Osteocyte (in vitro differentiated cells): ENCODE results near the gene PKM. TPM values are rescaled to one million over a fixed set of nuclear protein-coding genes. Genes with fewer than 3 reads are reported as not detected.

ENCODE experiments used
- DNase-seq: peaks from one replicate; pipeline ENCODE4 v3.0.0; 2021; ENCODE audit warnings: mixed read lengths; ENCODE audit not compliant: unreplicated experiment; ENCODE audit errors: extremely low spot score
- H3K27ac Mint-ChIP-seq: one replicate; pipeline ENCODE4 v1.8.0; 2021; ENCODE audit warnings: mild to moderate bottlenecking, mixed read lengths; ENCODE audit not compliant: unreplicated experiment
- H3K27me3 Mint-ChIP-seq: one replicate; pipeline ENCODE4 v1.8.0; 2021; ENCODE audit warnings: mixed read lengths; ENCODE audit not compliant: unreplicated experiment
- H3K36me3 Mint-ChIP-seq: one replicate; pipeline ENCODE4 v1.8.0; 2021; ENCODE audit warnings: mixed read lengths; ENCODE audit not compliant: unreplicated experiment
- H3K4me1 Mint-ChIP-seq: one replicate; pipeline ENCODE4 v1.8.0; 2021; ENCODE audit warnings: mixed read lengths; ENCODE audit not compliant: unreplicated experiment
- H3K4me3 Mint-ChIP-seq: one replicate; pipeline ENCODE4 v1.8.0; 2021; ENCODE audit warnings: mild to moderate bottlenecking, moderate library complexity, mixed read lengths; ENCODE audit not compliant: unreplicated experiment
- H3K9me3 Mint-ChIP-seq: one replicate; pipeline ENCODE4 v1.8.0; 2021; ENCODE audit warnings: mixed read lengths; ENCODE audit not compliant: unreplicated experiment
- total RNA-seq: library from RNA; stranded (reverse); gene quantifications from 2 replicates; pipeline ENCODE4 v1.2.1, GENCODE V29; 2021
- TF ChIP-seq, protein P1 (sequence below): fragments of 200-600 bp; sonication (generic); IDR thresholded peaks from 2 replicates; pipeline ENCODE4 v1.5.0; 2021; ENCODE audit warnings: antibody characterized with exemption, mild to moderate bottlenecking, moderate library complexity

The PKM gene
- total RNA-seq, 1 donor from 2014 or later = 617 TPM

DNA sequence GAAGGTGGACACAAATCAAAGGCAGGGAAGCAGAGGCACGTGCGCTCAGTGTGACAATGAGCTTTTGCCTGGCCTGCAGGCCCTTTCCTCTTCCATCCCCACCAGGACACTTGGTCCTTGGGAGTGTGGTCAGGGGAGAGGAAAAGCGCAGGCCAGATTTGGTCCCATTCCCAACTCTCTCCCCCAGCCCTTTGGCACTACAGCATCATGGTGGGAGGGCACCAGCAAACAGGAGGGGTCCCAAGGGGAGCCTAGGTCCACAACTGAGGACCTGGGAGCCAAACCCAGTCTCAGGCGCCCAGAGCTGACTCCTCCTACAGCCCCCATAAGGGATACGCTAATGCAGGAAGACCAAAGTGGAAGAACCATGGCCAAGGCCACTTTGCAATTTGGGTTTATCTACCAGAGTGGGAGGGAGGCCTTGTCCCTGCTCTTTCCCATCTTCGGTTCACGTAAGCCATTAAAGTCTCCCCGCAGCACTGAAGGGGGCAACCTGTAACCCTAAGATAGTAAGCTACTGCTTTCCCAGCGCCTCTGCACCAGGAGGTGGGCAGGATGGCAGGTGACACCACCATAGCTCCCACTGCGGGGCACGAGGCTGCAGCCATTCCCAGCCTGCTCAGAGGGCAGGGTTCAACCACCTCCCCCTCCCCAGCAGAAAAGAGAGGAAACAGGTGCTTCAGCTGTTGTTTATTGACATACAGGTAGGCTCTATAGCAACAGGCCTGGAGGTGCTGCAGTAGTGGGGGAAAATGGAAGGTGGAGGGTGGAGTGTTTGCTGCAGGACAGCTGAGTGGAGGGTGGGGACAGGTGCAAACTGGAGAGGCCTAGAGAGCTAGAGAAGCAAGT lies 32.4 kb downstream of the PKM start:
- DNase-seq = no peak
- H3K27ac Mint-ChIP-seq = no peak overlapping the region
- peaks cover 10% of the 10 kb centered on the region for H3K4me1 Mint-ChIP-seq
- no peak overlapping the region for H3K4me3 Mint-ChIP-seq
- peaks cover 39% of the 10 kb centered on the region for H3K36me3 Mint-ChIP-seq
- H3K9me3 Mint-ChIP-seq = no peaks in the 10 kb centered on the region
- no peaks in the 10 kb centered on the region for H3K27me3 Mint-ChIP-seq
- TF ChIP-seq, protein P1, sequence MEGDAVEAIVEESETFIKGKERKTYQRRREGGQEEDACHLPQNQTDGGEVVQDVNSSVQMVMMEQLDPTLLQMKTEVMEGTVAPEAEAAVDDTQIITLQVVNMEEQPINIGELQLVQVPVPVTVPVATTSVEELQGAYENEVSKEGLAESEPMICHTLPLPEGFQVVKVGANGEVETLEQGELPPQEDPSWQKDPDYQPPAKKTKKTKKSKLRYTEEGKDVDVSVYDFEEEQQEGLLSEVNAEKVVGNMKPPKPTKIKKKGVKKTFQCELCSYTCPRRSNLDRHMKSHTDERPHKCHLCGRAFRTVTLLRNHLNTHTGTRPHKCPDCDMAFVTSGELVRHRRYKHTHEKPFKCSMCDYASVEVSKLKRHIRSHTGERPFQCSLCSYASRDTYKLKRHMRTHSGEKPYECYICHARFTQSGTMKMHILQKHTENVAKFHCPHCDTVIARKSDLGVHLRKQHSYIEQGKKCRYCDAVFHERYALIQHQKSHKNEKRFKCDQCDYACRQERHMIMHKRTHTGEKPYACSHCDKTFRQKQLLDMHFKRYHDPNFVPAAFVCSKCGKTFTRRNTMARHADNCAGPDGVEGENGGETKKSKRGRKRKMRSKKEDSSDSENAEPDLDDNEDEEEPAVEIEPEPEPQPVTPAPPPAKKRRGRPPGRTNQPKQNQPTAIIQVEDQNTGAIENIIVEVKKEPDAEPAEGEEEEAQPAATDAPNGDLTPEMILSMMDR = no peak

DNA sequence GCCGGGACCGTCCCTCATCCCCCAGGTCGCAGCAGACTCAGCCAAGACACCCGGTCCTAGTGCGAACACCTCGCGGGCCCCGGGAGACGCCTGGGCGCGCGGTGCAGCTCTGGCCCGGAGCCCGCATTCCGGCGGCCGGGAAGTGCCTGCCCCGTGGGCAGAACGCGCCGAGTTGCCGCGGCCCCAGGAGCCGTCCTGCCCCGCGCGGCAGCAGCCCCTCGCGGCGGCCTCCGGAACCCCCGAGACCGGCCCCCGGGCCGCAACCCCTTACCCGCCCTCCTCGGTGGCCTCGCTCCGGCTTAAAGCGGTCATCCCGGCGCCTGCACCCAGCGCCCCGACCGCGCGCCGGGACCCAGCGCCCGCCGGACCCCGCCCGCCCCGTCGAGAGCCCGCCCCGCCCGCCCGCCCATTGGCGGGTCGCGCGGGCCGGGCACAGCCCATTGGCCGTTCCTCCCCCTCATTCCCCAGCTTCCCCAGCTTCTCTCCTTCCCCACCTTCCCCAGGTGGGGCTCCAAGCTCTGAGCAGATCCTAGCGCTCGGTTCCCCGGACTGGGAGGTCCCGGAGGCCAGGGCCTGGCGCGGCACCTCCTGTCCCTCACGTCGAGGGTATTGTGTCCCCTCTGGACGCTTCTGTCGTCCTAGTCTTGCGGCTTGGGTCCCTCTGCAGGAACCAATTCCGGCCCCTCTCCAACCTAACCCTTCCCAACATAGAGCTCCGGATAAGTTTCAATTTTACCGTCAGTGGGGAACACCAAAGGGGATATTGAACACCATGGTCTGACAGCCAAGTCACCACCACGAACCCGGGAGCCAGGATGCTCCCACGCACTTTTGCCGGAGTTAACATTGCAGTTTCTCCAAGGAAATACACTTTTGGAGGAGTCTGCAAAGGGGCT lies 33.3 kb downstream of the PKM start, which contains the start of gene GRAMD2A:
Gene GRAMD2A, minus strand, starts transcription at position 328 of the 896 bp plus-strand sequence.
- H3K27ac Mint-ChIP-seq = no peak within 1 kb of the TSS
- H3K4me3 Mint-ChIP-seq = peak within 1 kb of the TSS; percentile 71
- TF ChIP-seq, protein P1 = no peak
- peaks cover 31% of the 10 kb centered on the region for H3K36me3 Mint-ChIP-seq
- H3K9me3 Mint-ChIP-seq = no peaks in the 10 kb centered on the region
- H3K4me1 Mint-ChIP-seq = peaks cover 10% of the 10 kb centered on the region
- no peaks in the 10 kb centered on the region for H3K27me3 Mint-ChIP-seq
- DNase-seq = no peak

- TF ChIP-seq, protein P1 = no peak
- Mint-ChIP-seq H3K36me3 (peaks cover 26% of the 10 kb centered on the region), H3K4me1 (peaks cover 12% of the 10 kb centered on the region), H3K9me3 (no peaks in the 10 kb centered on the region), H3K4me3 (peak overlapping the region; percentile 54), H3K27ac (no peak overlapping the region), H3K27me3 (no peaks in the 10 kb centered on the region)
- no peak for DNase-seq
Measured at GRCh38 chr15:72197041-72197459, 33.9 kb downstream of the PKM start.

GRCh38 chr15:72196409-72197040 lies 34.5 kb downstream of the PKM start:
- no peak overlapping the region for H3K4me3 Mint-ChIP-seq
- H3K4me1 Mint-ChIP-seq = peaks cover 12% of the 10 kb centered on the region
- peaks cover 22% of the 10 kb centered on the region for H3K36me3 Mint-ChIP-seq
- H3K27ac Mint-ChIP-seq = no peak overlapping the region
- peaks cover 3% of the 10 kb centered on the region for H3K27me3 Mint-ChIP-seq
- DNase-seq = no peak
- TF ChIP-seq, protein P1 = no peak
- no peaks in the 10 kb centered on the region for H3K9me3 Mint-ChIP-seq
